HepG2 (cell line): Measurements from ENCODE around the gene CMIP. TPM values are rescaled to one million over a fixed set of nuclear protein-coding genes. Genes with fewer than 3 reads are reported as not detected.

Experiments used
- BCL6 ChIP-seq: IDR thresholded peaks from 2 replicates; pipeline ENCODE4 v1.6.1; 2016; ENCODE audit warnings: missing genetic modification reagents, missing compliant biosample characterization
- DNMT3B ChIP-seq: conservative IDR thresholded peaks from 2 replicates; pipeline ENCODE4 v1.6.1; 2016; ENCODE audit warnings: missing biosample characterization, control low read depth
- FOXC1 ChIP-seq: sonication (generic); formaldehyde crosslinking; IDR thresholded peaks from 2 replicates; pipeline ENCODE4 v1.8.0; 2022; ENCODE audit warnings: mild to moderate bottlenecking, missing genetic modification reagents, borderline replicate concordance
- GMEB1 ChIP-seq: sonication (generic); formaldehyde crosslinking; IDR thresholded peaks from 2 replicates; pipeline ENCODE4 v1.5.1; 2020; ENCODE audit warnings: missing genetic modification reagents, mild to moderate bottlenecking, borderline replicate concordance
- NCOA5 ChIP-seq: sonication (generic); formaldehyde crosslinking; IDR thresholded peaks from 2 replicates; pipeline ENCODE4 v1.4.0; 2020; ENCODE audit warnings: missing genetic modification reagents
- RAD51 ChIP-seq: fragments of 450-650 bp; IDR thresholded peaks from 2 replicates; pipeline ENCODE4 v1.6.1; 2016; ENCODE audit warnings: borderline replicate concordance
- SRSF9 ChIP-seq: fragments of 200-400 bp; formaldehyde crosslinking; IDR thresholded peaks from 2 replicates; pipeline ENCODE4 v1.6.1; 2018; ENCODE audit warnings: borderline replicate concordance, mild to moderate bottlenecking, low read depth, low read length; ENCODE audit not compliant: insufficient read depth, poor library complexity, severe bottlenecking
- TBL1XR1 ChIP-seq: fragments of 150-350 bp; IDR thresholded peaks from 2 replicates; pipeline ENCODE4 v1.6.1; 2014; ENCODE audit warnings: borderline replicate concordance, low read length; ENCODE audit not compliant: partially characterized antibody
- ZNF274 ChIP-seq: sonication (generic); formaldehyde crosslinking; IDR thresholded peaks from 2 replicates; pipeline ENCODE4 v1.5.1; 2020; ENCODE audit warnings: mild to moderate bottlenecking, missing genetic modification reagents
- ZNF563 ChIP-seq: sonication (generic); formaldehyde crosslinking; IDR thresholded peaks from 2 replicates; pipeline ENCODE4 v1.8.0; 2022; ENCODE audit warnings: mild to moderate bottlenecking, moderate library complexity, missing genetic modification reagents
- ZNF609 ChIP-seq: sonication (generic); formaldehyde crosslinking; IDR thresholded peaks from 2 replicates; pipeline ENCODE4 v1.4.0; 2020; ENCODE audit warnings: mild to moderate bottlenecking, missing genetic modification reagents, borderline replicate concordance
- ZNF619 ChIP-seq: sonication (generic); formaldehyde crosslinking; IDR thresholded peaks from 2 replicates; pipeline ENCODE4 v1.4.0; 2020; ENCODE audit warnings: mild to moderate bottlenecking, missing genetic modification reagents
- ZSCAN20 ChIP-seq: sonication (generic); formaldehyde crosslinking; IDR thresholded peaks from 2 replicates; pipeline ENCODE4 v1.4.0; 2020; ENCODE audit warnings: missing genetic modification reagents, mild to moderate bottlenecking, borderline replicate concordance
- polyA plus RNA-seq, 8 experiments: library from polyadenylated mRNA; depleted of rRNA in 3 of 8; stranded (reverse) in 7 of 8; unstranded in 1 of 8; fragments of >200 nt; fragmentation: Illumina TruSeq in 4 of 8; extraction: Trizol in 4 of 8; gene quantifications; 2 replicates each; pipeline versions ENCODE4 v1.2.1 to v1.2.3, GENCODE V29; 2011 to 2016; ENCODE audit warnings: low read depth in 4 of 8, missing spikeins in 1 of 8, mixed read lengths in 1 of 8; ENCODE audit not compliant: insufficient read depth in 1 of 8
- total RNA-seq, 5 experiments: library from RNA; depleted of rRNA; stranded (reverse); fragments of >200 nt; fragmentation: Illumina TruSeq; extraction: Trizol; gene quantifications; 2 replicates each; pipeline ENCODE4 v1.2.3, GENCODE V29; 2016; ENCODE audit warnings: low read depth in 1 of 5
- TF ChIP-seq, protein P1 (sequence below), 2 experiments: sonication (generic) in 1 of 2; formaldehyde crosslinking in 1 of 2; IDR thresholded peaks; 2 replicates each; pipeline versions ENCODE4 v1.6.1 to v1.9.0; 2014 to 2022; ENCODE audit warnings: antibody characterized with exemption in 1 of 2, borderline replicate concordance in 1 of 2, inconsistent platforms in 1 of 2, low read depth in 1 of 2, missing genetic modification reagents in 1 of 2
- TF ChIP-seq, protein P2 (sequence below): sonication (generic); formaldehyde crosslinking; IDR thresholded peaks from 2 replicates; pipeline ENCODE4 v1.8.1; 2022; ENCODE audit warnings: mild to moderate bottlenecking, missing genetic modification reagents

CMIP gene
- total and polyA plus RNA-seq, 2 of the 13 experiments (the other 11 are each of a cell fraction or from before 2014, with no cell fraction given) = 10.9 to 18.1 TPM

- no peak for TF ChIP-seq NCOA5 (CRISPR knock-in tag)
- TF ChIP-seq RAD51 = no peak
- TF ChIP-seq, protein P1, sequence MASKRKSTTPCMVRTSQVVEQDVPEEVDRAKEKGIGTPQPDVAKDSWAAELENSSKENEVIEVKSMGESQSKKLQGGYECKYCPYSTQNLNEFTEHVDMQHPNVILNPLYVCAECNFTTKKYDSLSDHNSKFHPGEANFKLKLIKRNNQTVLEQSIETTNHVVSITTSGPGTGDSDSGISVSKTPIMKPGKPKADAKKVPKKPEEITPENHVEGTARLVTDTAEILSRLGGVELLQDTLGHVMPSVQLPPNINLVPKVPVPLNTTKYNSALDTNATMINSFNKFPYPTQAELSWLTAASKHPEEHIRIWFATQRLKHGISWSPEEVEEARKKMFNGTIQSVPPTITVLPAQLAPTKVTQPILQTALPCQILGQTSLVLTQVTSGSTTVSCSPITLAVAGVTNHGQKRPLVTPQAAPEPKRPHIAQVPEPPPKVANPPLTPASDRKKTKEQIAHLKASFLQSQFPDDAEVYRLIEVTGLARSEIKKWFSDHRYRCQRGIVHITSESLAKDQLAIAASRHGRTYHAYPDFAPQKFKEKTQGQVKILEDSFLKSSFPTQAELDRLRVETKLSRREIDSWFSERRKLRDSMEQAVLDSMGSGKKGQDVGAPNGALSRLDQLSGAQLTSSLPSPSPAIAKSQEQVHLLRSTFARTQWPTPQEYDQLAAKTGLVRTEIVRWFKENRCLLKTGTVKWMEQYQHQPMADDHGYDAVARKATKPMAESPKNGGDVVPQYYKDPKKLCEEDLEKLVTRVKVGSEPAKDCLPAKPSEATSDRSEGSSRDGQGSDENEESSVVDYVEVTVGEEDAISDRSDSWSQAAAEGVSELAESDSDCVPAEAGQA (IDR thresholded peaks at IDR 0.05; ENCODE audit: low read depth) = no peak
- TF ChIP-seq, protein P1 (CRISPR knock-in tag; IDR thresholded peaks at IDR 0.05; ENCODE audit: borderline replicate concordance) = no peak
- no peak for TF ChIP-seq ZSCAN20 (CRISPR knock-in tag)
- TF ChIP-seq ZNF609 (CRISPR knock-in tag) = no peak; the same call in 1 of the 2 replicates
- no peak for TF ChIP-seq ZNF563 (CRISPR knock-in tag)
- no peak for TF ChIP-seq FOXC1
- TF ChIP-seq DNMT3B (CRISPR knock-in tag) = no peak
- TF ChIP-seq, protein P2, sequence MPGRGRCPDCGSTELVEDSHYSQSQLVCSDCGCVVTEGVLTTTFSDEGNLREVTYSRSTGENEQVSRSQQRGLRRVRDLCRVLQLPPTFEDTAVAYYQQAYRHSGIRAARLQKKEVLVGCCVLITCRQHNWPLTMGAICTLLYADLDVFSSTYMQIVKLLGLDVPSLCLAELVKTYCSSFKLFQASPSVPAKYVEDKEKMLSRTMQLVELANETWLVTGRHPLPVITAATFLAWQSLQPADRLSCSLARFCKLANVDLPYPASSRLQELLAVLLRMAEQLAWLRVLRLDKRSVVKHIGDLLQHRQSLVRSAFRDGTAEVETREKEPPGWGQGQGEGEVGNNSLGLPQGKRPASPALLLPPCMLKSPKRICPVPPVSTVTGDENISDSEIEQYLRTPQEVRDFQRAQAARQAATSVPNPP (CRISPR knock-in tag) = no peak
- peak; percentile 71 for TF ChIP-seq BCL6 (CRISPR knock-in tag)
- TF ChIP-seq SRSF9 = no peak
- peak; percentile 35; the same call in 1 of the 2 replicates for TF ChIP-seq GMEB1 (CRISPR knock-in tag)
- peak; percentile 21 for TF ChIP-seq TBL1XR1
- no peak for TF ChIP-seq ZNF619 (CRISPR knock-in tag)
- 0 out of 2 replicates have a peak, but pooled peaks have one; percentile 58 for TF ChIP-seq ZNF274
Measured at GRCh38 chr16:81592353-81592866, 147.8 kb downstream of the CMIP start (continued).
